HG03175 (cell line): ENCODE results near the gene TMEM235.
"Not testable (repeated sequence)": the region's sequence is repeated elsewhere in the genome, so short reads cannot be mapped to it uniquely, and the experiment has no call there.

Experiments used
- ATAC-seq: cut with Tn5 transposase; IDR thresholded peaks from one replicate; pipeline ENCODE4 v1.9.1; 2021; ENCODE audit warnings: mild to moderate bottlenecking, moderate library complexity; ENCODE audit not compliant: unreplicated experiment

Gene TMEM235

GRCh38 chr17:78237401-78238012, 6.1 kb downstream of the TMEM235 start:
- no peak for ATAC-seq

- no peak for ATAC-seq
Measured at GRCh38 chr17:78238823-78239488, 7.5 kb downstream of the TMEM235 start.

GRCh38 chr17:78239489-78239931, 8.1 kb downstream of the TMEM235 start:
- ATAC-seq, result no peak

DNA sequence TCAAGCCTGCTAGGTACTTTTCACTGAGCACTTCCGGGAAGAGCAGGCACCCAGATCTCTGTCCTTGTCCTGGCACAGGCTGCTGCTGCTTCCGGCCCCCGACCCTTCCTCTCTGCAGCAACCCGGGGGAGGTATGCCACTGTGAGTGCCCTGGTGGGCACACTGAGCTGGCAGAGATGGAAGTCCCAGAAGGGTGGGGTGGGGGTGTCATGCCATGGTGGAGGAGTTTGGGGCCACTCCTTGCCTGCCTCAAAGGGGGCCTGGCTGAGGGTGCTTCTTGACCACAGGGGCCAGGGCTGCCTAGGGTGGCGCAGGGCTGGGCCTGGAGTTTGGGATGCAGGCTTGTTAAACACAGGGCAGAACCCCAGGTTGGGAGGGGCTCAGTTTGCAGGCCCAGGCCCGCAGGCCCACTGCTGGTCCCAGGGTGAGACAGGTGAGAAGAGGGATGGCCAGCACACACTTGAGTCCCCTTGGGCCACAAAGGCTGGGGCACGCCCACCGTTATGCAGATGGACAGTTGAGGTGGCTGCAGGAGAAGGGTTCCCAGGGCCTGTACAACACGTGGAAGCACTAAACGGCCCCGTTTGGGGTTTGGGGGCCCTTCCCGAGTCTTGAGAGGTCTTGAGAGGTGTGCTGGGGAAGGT, 8.7 kb downstream of the TMEM235 start:
- ATAC-seq, result no peak

DNA sequence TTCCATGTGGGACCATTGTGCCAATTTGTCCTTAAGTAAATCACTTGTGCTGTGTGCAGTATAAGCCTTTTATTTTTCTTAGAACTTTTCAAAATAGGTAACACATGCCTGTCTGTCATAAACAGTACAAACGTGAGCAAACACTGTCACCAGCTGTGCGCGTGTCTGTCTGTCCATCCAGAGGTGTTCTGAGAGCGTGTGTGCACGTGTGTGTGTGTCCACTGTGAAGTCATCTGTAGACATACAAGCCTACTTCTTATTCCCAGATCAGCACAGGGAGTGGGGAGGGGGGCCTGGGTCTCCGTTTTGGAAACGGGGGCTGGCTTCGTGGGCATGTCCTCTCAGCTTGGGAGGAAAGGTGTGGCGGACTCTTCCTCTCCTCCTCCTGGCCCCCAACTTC, 9.4 kb downstream of the TMEM235 start:
- ATAC-seq, result no peak

- ATAC-seq, result no peak
Measured at GRCh38 chr17:78241277-78242023, 10.0 kb downstream of the TMEM235 start.

DNA sequence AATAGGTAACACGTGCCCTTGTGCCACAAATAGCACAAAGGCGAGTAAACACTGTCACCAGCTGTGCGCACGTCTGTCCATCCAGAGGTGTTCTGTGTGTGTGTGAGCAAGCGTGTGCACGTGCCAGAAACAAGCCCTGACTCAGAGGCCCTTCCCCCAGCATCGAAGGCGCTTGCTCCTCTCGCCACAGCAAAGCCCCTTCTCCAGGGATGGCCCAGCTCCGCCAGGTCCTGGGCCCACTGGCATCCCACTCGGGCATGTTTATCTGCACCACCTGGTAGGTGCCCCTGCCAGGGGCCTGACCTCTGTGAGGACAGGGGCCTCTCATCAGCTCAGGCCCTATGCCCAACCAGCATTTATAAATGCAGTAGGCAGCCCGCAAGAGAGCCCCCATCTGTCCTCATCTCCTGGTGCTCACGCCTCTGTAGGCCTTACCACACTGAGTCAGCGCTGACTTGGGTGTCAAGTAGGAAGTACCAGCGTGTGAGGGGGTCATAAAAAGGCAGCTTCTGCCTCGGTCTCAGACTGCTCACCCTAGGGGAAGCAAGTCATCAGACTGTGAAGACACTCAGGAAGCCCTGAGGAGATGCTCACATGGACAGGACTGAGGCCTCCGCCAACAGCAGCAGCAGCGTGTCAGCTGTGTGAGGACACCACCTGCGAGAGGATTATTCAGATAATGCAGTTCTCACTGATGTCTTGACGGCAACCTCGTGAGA, 10.8 kb downstream of the TMEM235 start:
- ATAC-seq, result peak; percentile 47

- ATAC-seq, result no peak
Measured at GRCh38 chr17:78247304-78247703, 15.9 kb downstream of the TMEM235 start.

GRCh38 chr17:78248051-78248914, 16.9 kb downstream of the TMEM235 start:
- no peak for ATAC-seq

GRCh38 chr17:78249074-78249817, 17.8 kb downstream of the TMEM235 start:
- ATAC-seq, result no peak

GRCh38 chr17:78249818-78250806, 18.7 kb downstream of the TMEM235 start:
- no peak for ATAC-seq

- ATAC-seq, result peak; percentile 67
Measured at GRCh38 chr17:78250891-78251772, 19.7 kb downstream of the TMEM235 start.

- ATAC-seq, result no peak
Measured at GRCh38 chr17:78251773-78252103, 20.3 kb downstream of the TMEM235 start.

DNA sequence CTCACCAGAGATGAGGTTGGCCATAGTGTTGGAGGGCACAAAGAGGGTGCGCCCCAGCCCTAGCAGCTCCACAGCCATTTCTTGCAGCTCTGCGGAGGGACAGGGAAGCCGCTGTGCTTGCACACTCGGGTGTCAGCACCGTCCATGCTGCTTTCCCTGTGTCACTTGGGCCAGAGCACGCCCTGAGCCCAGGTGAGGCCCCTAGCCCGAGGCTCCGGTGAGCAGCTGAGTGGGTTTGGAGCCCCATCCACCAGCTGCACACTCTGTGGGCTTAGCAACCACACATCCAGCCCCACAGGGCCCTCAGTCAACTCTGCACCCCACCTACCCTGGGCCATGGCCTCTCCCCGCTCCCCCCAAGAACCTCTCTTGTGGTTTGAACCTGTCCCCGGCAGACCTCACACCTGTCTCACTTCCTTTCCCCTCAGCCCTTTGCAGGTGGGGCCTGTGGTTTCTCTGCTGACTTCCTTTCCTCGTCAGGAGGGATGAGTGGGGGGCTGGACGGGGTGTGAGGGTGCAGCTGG, 20.7 kb downstream of the TMEM235 start:
- peak; percentile 36 for ATAC-seq

DNA sequence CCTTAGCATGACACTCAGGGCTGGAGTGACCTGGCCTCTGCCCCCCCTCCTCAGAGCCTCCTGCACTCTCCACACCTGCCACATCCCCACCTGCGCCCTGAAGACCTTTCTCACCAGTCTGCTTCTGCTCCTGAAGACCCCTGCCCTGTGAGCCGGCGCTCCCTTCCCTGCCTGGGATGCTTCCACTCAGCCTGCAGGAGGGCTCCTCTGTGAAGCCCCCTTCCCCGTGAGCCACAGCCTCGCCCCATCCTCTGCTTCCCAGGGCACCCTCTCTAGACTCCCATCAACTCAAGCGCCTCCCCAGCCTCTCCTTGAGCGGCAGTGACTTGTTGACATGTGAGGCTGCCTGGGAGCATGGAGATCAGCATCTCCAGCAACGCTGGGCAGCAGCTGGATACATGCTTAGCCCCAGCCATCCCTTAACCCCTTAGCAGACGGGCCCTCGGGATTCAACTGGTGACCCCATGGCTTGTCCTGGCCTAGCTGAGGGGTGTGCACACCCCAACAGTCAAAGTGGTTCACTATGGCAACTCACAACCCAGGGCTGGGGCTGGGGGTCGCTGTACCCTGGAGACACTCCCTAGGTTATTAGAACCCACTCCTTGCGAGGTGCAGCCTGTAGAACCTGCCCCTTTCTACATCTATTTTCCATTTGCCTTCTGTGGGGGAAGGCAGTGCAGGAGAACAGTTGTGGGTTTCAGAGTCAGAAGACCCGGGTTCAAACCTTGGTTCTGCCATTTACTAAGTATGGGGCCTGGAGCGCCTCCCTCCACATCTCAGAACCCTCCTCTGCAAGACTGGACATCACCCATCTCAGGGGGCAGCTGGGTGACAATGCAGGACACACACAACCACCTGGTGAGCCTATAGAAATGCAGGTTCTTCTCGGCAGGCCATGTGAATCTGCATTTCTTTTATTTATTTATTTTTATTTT, 21.5 kb downstream of the TMEM235 start:
- ATAC-seq, result no peak

- not testable (repeated sequence) for ATAC-seq
Measured at GRCh38 chr17:78253636-78253945, 22.2 kb downstream of the TMEM235 start.
